ENCODE results near the gene IL18.

DNA sequence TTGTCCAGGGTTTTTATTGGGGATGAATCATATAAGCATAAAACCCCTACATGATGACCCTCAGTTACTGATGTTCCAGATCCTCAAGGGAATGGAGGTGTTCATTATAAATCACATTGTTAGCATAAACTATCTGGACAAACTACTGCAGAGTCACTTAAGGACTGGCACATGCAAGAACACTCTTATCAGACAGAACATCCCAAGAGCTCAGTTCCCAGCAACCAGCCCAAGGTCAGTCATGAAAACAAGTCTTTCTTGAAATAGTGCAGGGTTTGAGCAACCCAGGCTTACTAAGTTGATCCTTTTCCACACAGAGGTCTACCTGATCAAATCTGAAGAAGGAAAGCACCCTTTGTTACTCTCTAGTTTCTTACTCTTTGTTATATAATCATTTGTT, 48.8 kb upstream of the IL18 start:
- TF ChIP-seq, protein P1, sequence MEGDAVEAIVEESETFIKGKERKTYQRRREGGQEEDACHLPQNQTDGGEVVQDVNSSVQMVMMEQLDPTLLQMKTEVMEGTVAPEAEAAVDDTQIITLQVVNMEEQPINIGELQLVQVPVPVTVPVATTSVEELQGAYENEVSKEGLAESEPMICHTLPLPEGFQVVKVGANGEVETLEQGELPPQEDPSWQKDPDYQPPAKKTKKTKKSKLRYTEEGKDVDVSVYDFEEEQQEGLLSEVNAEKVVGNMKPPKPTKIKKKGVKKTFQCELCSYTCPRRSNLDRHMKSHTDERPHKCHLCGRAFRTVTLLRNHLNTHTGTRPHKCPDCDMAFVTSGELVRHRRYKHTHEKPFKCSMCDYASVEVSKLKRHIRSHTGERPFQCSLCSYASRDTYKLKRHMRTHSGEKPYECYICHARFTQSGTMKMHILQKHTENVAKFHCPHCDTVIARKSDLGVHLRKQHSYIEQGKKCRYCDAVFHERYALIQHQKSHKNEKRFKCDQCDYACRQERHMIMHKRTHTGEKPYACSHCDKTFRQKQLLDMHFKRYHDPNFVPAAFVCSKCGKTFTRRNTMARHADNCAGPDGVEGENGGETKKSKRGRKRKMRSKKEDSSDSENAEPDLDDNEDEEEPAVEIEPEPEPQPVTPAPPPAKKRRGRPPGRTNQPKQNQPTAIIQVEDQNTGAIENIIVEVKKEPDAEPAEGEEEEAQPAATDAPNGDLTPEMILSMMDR (IDR thresholded peaks at IDR 0.05) = no peak
- TF ChIP-seq ZFX (IDR thresholded peaks at IDR 0.05; ENCODE audit: borderline replicate concordance) = no peak
